ENCODE measurements around the gene SNX9. TPM values are rescaled to one million over a fixed set of nuclear protein-coding genes. Genes with fewer than 3 reads are reported as not detected.
A peak's percentile ranks its signal among the peaks of the same experiment; 100 is the strongest.

SNX9 gene
- total and polyA plus RNA-seq, 7 donors: 42.6 to 72.6 (median 63.0) TPM

- intact Hi-C loops (cut with DNase I): no loop called here
- Histone ChIP-seq H3K4me3 (no peak overlapping the region), H3K4me1 (peaks cover 0 to 19% (median 14%) of the 10 kb centered on the region in 4 donors), H3K36me3 (no peaks in the 10 kb centered on the region), H3K27me3 (no peaks in the 10 kb centered on the region), H3K27ac (no peak overlapping the region), H3K9me3 (peaks cover 0 to 3% (median 0%) of the 10 kb centered on the region in 4 donors)
- TF ChIP-seq POLR2A (IDR thresholded peaks at IDR 0.05) (no peak), CTCF (IDR thresholded peaks at IDR 0.05) (no peak), POLR2AphosphoS5 (IDR thresholded peaks at IDR 0.05) (no peak), EP300 (IDR thresholded peaks at IDR 0.05) (no peak)
- 76 to 82% methylated on average over 1 of the region's 1 CpG for WGBS, 2 donors
- DNase-seq: no peak
These were observed 13.4 kb upstream of the SNX9 start for GRCh38 chr6:157809613-157810012.

- no peaks in the 10 kb centered on the region for H3K27me3 ChIP-seq
- no peak overlapping the region for H3K27ac ChIP-seq
- H3K4me3 ChIP-seq: no peak overlapping the region
- intact Hi-C loops (cut with DNase I): no loop called here
- no peak for DNase-seq
- H3K4me1 ChIP-seq: peaks cover 0 to 23% (median 16%) of the 10 kb centered on the region in 4 donors
- H3K9me3 ChIP-seq: peaks cover 0 to 3% (median 0%) of the 10 kb centered on the region in 4 donors
- no peaks in the 10 kb centered on the region for H3K36me3 ChIP-seq
- no peak for TF ChIP-seq EP300 (IDR thresholded peaks at IDR 0.05)
- no peak for TF ChIP-seq POLR2A (IDR thresholded peaks at IDR 0.05)
- TF ChIP-seq POLR2AphosphoS5 (IDR thresholded peaks at IDR 0.05): no peak
- TF ChIP-seq CTCF (IDR thresholded peaks at IDR 0.05): no peak
These were observed 11.9 kb upstream of the SNX9 start for GRCh38 chr6:157811137-157811475.

GRCh38 chr6:157811476-157812173, 11.4 kb upstream of the SNX9 start:
- Histone ChIP-seq H3K36me3 (no peaks in the 10 kb centered on the region), H3K27ac (no peak overlapping the region), H3K9me3 (peaks cover 0 to 3% (median 0%) of the 10 kb centered on the region in 4 donors), H3K27me3 (no peaks in the 10 kb centered on the region), H3K4me3 (no peak overlapping the region), H3K4me1 (peaks cover 0 to 23% (median 16%) of the 10 kb centered on the region in 4 donors)
- no peak for DNase-seq
- TF ChIP-seq POLR2A (IDR thresholded peaks at IDR 0.05) (no peak), EP300 (IDR thresholded peaks at IDR 0.05) (no peak), CTCF (IDR thresholded peaks at IDR 0.05) (no peak), POLR2AphosphoS5 (IDR thresholded peaks at IDR 0.05) (no peak)
- intact Hi-C loops (cut with DNase I): no loop called here
- 94 to 95% methylated on average over 3 of the region's 3 CpGs for WGBS, 2 donors

GRCh38 chr6:157812425-157813171, 10.4 kb upstream of the SNX9 start:
- peaks cover 0 to 3% (median 0%) of the 10 kb centered on the region in 4 donors for H3K9me3 ChIP-seq
- H3K27me3 ChIP-seq: no peaks in the 10 kb centered on the region
- intact Hi-C loops (cut with DNase I): no loop called here
- no peak overlapping the region for H3K4me3 ChIP-seq
- TF ChIP-seq POLR2A (IDR thresholded peaks at IDR 0.05) (no peak), POLR2AphosphoS5 (IDR thresholded peaks at IDR 0.05) (no peak), EP300 (IDR thresholded peaks at IDR 0.05) (no peak), CTCF (IDR thresholded peaks at IDR 0.05) (no peak)
- no peak for DNase-seq
- peak overlapping the region in 3 of 4 donors; percentile 53 to 68 (median 68) for H3K27ac ChIP-seq
- H3K36me3 ChIP-seq: no peaks in the 10 kb centered on the region
- H3K4me1 ChIP-seq: peaks cover 0 to 23% (median 16%) of the 10 kb centered on the region in 4 donors
